Endometrial microvascular endothelial cells (primary cell): Measurements from ENCODE around the gene SPINK5. TPM values are rescaled to one million over a fixed set of nuclear protein-coding genes. Genes with fewer than 3 reads are reported as not detected.
"Not testable (repeated sequence)": the region's sequence is repeated elsewhere in the genome, so short reads cannot be mapped to it uniquely, and the experiment has no call there.

Source experiments
- in situ Hi-C: cut with HindIII; loops from 2 replicates; pipeline ENCODE4 v1.10.0; 2017; ENCODE audit warnings: low sequenced_read_pairs, low pct_unique_long_range_greater_than_20kb; ENCODE audit errors: inconsistent ontology term
- total RNA-seq: library from RNA; depleted of rRNA; stranded (reverse); fragments of >200 nt; gene quantifications from one replicate; pipeline ENCODE4 v1.2.3, GENCODE V29; 2015; ENCODE audit errors: inconsistent ontology term

The SPINK5 gene, protein sequence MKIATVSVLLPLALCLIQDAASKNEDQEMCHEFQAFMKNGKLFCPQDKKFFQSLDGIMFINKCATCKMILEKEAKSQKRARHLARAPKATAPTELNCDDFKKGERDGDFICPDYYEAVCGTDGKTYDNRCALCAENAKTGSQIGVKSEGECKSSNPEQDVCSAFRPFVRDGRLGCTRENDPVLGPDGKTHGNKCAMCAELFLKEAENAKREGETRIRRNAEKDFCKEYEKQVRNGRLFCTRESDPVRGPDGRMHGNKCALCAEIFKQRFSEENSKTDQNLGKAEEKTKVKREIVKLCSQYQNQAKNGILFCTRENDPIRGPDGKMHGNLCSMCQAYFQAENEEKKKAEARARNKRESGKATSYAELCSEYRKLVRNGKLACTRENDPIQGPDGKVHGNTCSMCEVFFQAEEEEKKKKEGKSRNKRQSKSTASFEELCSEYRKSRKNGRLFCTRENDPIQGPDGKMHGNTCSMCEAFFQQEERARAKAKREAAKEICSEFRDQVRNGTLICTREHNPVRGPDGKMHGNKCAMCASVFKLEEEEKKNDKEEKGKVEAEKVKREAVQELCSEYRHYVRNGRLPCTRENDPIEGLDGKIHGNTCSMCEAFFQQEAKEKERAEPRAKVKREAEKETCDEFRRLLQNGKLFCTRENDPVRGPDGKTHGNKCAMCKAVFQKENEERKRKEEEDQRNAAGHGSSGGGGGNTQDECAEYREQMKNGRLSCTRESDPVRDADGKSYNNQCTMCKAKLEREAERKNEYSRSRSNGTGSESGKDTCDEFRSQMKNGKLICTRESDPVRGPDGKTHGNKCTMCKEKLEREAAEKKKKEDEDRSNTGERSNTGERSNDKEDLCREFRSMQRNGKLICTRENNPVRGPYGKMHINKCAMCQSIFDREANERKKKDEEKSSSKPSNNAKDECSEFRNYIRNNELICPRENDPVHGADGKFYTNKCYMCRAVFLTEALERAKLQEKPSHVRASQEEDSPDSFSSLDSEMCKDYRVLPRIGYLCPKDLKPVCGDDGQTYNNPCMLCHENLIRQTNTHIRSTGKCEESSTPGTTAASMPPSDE
- total RNA-seq, result not detected

DNA sequence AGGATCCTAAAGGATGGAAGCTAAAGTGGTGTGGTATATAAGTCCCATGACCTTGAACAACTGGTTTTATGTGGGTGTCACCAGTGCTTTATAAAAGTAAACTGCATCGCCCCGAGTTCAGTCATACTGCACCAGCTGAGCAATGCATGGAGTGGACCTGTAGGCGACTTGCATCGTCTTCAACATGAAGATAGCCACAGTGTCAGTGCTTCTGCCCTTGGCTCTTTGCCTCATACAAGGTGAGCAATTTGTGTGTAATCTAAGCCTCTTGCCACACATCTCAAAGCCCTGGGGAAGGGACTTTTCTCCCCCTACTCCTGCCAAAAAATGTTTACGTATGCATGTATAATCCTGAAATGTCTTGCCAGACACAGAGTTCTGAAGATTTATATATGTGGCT lies at the start of gene SPINK5:
Gene SPINK5 (plus strand): TSS at position 120 of the 400 bp plus-strand sequence. CDS start 65 bp downstream, at position 185.
- in situ Hi-C loops, result no loop called here

DNA sequence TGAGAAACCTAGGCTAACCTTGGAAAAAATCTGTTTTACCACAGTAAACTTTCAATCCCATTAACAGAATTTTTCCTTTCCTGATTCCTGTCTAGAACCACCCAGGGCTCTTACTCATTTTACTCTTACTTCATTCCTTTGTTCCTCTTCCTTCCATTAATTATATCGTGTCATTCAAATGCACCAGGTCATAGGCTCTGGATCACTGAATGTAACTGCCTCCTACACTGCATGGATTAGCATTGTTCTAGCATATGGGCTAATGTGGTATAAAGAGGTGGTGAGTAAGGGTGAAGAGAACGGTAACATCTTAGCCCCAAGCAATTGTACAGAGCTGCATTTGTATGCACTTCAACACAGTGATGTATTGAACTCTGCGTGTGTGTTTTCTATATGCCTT lies 49.5 kb upstream of the SPINK5 start:
- in situ Hi-C loops, result no loop called here

DNA sequence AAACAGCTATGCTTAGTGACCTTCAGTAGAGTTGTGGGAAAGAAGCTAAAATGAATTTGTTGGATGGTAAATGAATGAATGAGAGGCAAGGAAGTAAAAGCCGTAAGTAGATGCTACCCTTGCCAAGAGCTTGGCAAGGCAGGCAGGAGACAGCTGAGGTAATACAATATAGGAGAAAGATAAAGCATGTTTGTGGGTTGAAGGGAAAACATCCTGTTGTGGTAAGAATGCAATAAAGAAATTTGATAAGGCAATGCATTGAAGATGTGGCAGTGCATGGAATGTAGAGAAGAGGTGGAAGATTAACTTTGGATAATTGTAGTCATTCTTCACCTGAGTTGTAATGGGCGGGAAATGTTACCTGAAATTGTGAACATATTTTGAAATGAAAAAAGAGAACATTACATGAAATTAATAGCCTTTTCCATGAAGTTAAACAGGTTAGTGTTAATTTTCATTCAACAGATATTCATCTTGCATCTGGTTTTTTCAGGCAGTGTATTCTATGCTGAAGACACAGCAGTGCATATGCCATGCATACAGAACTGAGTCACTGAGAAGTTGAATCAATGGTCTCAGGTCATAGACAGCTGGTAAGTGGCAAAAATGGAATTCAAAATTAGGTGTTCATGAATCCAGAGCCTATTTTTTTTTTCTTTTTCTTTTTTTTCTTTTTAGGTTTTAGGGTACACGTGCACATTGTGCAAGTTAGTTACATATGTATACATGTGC lies 43.4 kb upstream of the SPINK5 start:
- in situ Hi-C loops, result no loop called here

DNA sequence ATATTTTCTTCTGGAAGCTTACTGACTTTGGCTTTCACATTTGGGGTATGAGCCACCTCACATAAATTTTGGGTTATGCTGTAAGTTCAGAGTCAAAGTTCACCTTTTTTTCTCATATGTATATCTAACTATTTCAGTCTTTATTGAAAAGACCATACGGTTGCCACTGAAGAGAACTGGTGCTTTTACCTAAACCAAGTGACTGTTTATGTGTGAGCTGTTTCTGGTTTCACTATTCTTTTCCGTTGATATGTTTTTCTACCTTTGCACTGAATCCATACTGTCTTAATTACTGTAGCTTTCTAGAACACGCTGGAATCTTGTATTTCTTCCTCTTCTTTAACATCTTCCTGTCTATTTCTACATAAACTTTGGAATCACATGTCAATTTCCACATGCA lies 36.3 kb upstream of the SPINK5 start:
- in situ Hi-C loops, result no loop called here

DNA sequence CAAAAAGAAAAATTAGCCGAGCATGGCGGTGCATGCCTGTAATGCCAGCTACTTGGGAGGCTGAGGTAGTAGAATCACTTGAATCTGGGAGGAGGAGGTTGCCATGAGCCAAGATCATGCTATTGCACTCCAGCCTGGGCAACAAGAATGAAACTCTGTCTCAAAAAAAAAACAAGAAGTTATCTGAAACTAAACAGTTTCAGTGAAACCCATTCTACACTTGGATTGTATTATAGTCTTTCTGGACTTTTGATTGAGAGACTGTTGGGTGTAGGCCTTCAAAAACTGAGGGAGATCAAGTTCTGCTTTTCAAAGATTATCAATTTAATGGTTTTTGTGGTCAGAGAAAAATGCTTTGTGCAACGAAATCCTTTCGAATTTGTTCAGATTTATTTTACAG lies 34.6 kb upstream of the SPINK5 start:
- in situ Hi-C loops, result no loop called here

DNA sequence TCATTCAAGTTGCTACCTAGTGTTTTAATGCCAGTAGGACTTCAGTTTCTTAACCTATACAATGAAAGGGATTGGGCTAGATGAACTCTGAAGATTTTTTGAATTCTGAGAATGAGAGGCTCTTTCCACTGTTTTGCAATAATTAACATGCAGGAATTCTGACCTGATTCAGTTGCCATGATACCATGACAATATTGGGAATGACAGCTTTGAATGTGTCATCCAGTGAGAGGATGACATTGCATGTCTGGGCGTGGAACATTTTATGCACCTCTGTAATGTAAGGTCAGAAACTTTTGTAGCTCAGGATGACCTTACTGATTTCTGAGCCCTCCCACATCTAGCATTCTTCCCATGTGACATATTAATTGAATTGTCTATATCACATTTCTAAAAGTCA lies 30.6 kb upstream of the SPINK5 start:
- in situ Hi-C loops, result no loop called here

DNA sequence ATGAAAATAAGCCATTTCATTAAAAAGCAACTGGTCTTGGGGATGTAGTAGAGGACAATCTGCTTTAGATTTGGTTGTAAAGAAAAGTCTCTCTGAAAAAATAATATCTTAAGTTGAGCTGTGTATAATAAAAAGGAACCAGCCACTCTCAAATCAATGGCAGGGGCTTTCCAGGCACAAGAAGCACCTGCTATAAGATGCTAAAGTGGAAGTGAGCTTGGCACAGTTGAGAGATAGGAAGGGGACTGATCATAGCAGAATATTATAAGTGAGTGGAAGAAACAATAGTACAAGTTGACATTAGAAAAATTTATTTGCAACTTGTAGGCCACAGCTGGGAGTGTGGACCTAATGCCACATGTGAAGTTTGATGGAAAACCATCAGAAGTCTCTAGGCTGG lies 28.1 kb upstream of the SPINK5 start:
- in situ Hi-C loops, result no loop called here

DNA sequence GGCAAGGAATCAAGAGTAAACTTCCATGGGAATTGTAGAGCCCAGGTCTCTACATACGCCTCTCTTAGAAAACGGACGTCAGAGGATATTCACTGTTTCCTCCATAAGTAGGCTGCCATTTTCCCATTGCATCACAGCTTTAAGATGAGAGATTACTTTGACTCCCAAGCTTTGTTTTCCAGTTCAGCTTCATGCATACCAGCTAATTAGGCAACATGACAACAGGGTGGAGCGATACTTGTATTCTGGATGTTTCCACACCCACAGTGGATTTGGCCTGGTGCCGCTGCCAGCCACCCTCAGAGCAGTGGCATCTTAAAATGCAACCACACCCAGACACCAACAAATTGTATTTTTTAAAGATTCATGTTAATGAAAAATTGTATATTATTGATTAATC lies 20.9 kb upstream of the SPINK5 start:
- in situ Hi-C loops, result no loop called here

DNA sequence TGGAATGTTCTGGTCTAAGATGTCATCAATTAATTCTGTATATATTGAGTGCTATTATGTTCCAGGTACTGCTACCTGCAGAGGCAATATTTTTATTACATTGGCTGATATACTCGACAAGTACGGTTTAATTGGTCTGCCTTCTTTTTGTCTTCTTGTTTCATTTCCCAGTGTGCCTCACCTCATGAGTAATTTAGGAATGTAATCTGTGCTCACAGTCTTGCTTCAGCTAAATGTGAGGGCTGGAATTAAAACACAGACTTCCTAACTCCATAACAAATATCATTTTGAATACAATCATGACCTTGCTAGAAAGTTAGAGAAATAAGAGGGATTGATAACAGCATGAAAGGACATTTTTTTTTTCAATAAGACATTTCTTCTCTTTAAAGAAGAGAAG lies 20.1 kb upstream of the SPINK5 start:
- in situ Hi-C loops, result no loop called here

DNA sequence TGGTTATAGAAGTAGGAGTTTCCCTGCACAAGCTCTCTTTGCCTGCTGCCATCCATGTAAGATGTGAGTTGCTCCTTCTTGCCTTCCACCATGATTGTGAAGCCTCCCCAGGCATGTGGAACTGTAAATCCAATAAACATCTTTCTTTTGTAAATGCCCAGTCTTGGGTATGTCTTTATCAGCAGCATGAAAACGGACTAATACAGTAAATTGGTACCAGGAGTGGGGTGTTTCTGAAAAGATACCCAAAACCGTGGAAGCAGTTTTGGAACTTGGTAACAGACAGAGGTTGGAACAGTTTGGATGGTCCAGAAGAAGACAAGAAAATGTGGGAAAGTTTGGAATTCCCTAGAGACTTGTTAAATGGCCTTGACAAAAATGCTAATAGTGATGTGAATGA lies 8.6 kb upstream of the SPINK5 start:
- in situ Hi-C loops, result not testable (repeated sequence)

DNA sequence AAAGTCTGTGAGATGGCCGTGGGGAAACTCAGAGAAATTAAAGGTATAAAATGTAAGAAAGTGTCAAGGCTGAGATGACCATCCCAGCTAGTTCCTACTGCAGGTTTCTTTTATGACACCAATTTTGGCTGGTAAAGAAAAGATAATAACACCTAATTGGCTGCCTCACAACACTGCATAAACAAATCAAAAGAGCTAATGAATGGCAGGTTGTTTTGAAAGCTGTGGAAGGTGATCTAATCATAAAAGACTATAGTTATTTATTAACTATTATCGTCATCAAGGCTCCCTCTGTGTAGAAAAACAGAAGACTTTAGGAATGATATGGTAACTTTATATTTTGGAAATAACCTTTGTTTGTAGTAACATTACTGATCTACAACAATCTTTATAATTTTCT lies 3.5 kb upstream of the SPINK5 start:
- in situ Hi-C loops, result no loop called here

DNA sequence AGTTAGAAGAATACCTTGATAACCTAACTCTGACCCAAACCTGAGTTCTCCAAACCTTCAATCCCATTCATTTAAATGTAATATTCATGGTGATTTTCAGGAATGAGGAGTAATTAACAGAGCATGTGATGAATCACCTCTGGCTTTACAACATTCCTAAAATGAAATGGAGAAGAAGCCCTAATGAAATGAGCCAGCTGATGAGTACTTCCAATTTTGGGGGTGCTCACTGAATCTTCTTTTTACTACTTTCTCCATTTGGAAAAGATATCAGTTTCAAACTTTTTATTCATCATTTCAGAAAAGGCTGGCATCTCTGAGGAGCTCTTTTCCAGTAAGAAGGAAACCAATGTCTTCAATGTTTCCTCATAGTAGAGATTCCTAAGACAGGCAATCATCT lies 2.9 kb upstream of the SPINK5 start:
- in situ Hi-C loops, result no loop called here

DNA sequence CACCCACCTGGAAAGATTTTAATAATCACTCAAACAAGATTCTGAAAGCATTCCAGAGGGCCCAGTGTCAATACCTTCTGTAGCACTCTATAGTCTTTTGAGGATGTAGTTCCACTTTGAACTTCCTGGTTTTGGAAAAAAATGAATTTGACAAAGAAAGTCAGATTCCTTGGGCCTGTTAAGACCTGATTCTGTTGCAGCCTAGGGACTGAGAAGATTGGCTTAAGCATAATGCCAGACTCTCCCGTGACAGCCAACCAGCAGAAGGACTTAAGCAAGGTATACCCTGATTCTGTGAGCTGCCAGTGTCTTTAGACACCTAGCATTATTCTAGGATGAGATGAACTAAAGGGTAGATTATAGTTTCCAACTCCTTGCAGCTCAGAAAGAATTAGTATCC lies 6.8 kb downstream of the SPINK5 start:
- in situ Hi-C loops, result no loop called here

DNA sequence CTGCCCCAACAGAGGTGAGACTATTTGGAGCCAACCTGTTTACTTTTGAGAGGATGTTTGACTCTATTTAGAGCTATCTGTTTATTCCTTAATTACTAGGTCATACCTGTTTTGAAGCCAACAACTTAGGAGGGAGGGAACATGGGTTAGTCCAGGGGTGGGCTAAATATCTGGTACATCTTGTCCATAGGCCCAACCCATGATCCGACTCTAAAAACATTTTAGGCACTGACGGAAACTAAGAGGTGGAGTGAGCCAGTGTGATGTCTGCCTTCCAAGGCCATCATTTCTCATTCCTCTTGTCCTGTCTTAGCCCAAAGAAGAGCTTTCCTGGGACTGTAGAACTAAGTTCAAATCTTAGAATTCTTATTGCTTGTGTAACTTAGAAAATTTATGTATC lies 8.4 kb downstream of the SPINK5 start:
- in situ Hi-C loops, result no loop called here

DNA sequence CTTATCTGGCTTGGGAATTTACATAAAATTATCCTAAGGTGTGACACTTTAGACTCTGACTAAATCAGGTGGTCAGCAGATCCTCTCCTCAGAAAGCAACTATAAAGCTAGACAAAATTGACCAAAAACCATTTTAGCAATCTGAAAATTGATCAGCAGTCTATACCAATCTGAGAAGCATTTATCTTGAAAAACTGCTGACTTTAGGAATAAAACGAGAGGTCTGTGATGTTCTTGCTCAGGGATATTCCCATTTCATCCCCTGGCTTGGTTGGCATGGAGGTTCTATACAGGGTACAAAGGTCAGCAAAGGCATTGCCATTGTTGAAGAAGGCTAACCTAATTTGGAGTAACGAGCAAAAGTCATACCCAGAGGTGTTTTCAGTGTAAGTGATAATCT lies 11.7 kb downstream of the SPINK5 start:
- in situ Hi-C loops, result no loop called here

DNA sequence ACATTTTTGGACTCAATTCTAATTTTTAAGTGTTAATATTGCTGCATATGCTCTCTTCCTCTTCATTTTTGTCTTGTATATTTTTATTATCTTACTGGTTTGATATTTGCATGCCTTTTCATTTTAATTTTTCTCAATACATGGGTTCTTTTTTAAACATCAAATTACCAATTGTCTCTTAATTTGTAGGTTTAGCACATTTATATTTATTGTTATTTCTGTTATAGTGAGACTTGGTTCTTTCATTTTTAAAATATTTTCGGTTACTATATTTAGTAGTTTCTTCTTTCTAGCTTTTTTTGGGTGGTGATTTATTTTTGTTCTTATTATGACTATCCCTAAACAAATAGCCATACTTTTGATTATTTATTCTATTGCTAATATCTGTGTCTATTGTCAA lies 19.4 kb downstream of the SPINK5 start:
- in situ Hi-C loops, result no loop called here

DNA sequence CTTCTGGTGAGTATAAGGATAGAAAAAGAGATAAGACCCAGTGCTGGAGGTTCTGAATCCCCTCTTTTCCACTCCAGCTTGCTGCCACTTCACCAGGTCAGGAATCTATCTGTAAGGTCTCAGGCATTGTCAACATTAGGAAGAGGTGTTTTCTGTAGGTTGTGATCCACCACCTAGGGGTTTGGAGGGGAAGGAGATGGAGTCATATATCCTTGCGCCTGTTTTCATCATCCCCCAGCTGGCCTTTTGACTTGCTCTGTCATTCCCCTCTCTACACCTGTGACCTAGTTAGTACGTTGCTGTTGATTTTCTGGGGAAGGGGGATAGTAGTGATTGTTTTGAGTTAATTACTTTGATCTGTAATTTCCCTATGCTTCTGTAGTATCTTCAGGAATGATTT lies 20.5 kb downstream of the SPINK5 start:
- in situ Hi-C loops, result no loop called here

DNA sequence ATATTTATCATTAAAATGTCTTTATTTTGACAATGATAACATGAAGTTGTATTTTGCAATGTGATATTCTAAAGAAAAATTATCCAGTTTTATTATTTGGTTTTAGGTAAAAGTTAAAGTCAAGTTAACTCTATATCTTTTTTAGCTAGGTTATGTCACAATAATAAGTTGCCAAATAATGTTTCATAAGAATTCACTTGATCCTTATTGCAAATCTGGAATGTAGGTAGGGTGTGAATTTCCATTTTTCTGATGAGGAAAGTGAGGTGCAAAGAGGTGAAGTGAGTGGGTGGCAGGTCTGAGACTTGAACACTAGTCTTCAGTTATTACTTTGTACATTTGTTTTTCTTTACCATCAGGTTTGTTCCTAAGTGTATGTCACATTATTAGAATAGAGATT lies 21.5 kb downstream of the SPINK5 start:
- in situ Hi-C loops, result no loop called here
